Osteocyte (in vitro differentiated cells): ENCODE measurements around the gene RSBN1L. TPM values are rescaled to one million over a fixed set of nuclear protein-coding genes. Genes with fewer than 3 reads are reported as not detected.

Experiments
- DNase-seq: peaks from one replicate; pipeline ENCODE4 v3.0.0; 2021; ENCODE audit warnings: mixed read lengths; ENCODE audit not compliant: unreplicated experiment; ENCODE audit errors: extremely low spot score
- H3K27ac Mint-ChIP-seq: one replicate; pipeline ENCODE4 v1.8.0; 2021; ENCODE audit warnings: mild to moderate bottlenecking, mixed read lengths; ENCODE audit not compliant: unreplicated experiment
- H3K27me3 Mint-ChIP-seq: one replicate; pipeline ENCODE4 v1.8.0; 2021; ENCODE audit warnings: mixed read lengths; ENCODE audit not compliant: unreplicated experiment
- H3K36me3 Mint-ChIP-seq: one replicate; pipeline ENCODE4 v1.8.0; 2021; ENCODE audit warnings: mixed read lengths; ENCODE audit not compliant: unreplicated experiment
- H3K4me1 Mint-ChIP-seq: one replicate; pipeline ENCODE4 v1.8.0; 2021; ENCODE audit warnings: mixed read lengths; ENCODE audit not compliant: unreplicated experiment
- H3K4me3 Mint-ChIP-seq: one replicate; pipeline ENCODE4 v1.8.0; 2021; ENCODE audit warnings: mild to moderate bottlenecking, moderate library complexity, mixed read lengths; ENCODE audit not compliant: unreplicated experiment
- H3K9me3 Mint-ChIP-seq: one replicate; pipeline ENCODE4 v1.8.0; 2021; ENCODE audit warnings: mixed read lengths; ENCODE audit not compliant: unreplicated experiment
- CTCF ChIP-seq: fragments of 200-600 bp; sonication (generic); IDR thresholded peaks from 2 replicates; pipeline ENCODE4 v1.5.0; 2021; ENCODE audit warnings: antibody characterized with exemption, mild to moderate bottlenecking, moderate library complexity
- total RNA-seq: library from RNA; stranded (reverse); gene quantifications from 2 replicates; pipeline ENCODE4 v1.2.1, GENCODE V29; 2021

RSBN1L gene
- total RNA-seq, 1 donor from 2014 or later = 13.0 TPM

- Mint-ChIP-seq H3K4me1 (peaks cover 8% of the 10 kb centered on the region), H3K27ac (no peak overlapping the region), H3K9me3 (no peaks in the 10 kb centered on the region), H3K27me3 (no peaks in the 10 kb centered on the region), H3K36me3 (peaks cover 16% of the 10 kb centered on the region), H3K4me3 (no peak overlapping the region)
- no peak for TF ChIP-seq CTCF
- DNase-seq = no peak
Measured at GRCh38 chr7:77653572-77653971, 42.7 kb upstream of the RSBN1L start.

- TF ChIP-seq CTCF = no peak
- H3K4me1 Mint-ChIP-seq = no peaks in the 10 kb centered on the region
- H3K36me3 Mint-ChIP-seq = peaks cover 22% of the 10 kb centered on the region
- H3K27ac Mint-ChIP-seq = no peak overlapping the region
- H3K9me3 Mint-ChIP-seq = no peaks in the 10 kb centered on the region
- H3K27me3 Mint-ChIP-seq = no peaks in the 10 kb centered on the region
- no peak overlapping the region for H3K4me3 Mint-ChIP-seq
- DNase-seq = no peak
Measured at GRCh38 chr7:77655356-77655755, 40.9 kb upstream of the RSBN1L start.

GRCh38 chr7:77655836-77656455, 40.3 kb upstream of the RSBN1L start:
- no peak for TF ChIP-seq CTCF
- no peak for DNase-seq
- Mint-ChIP-seq H3K36me3 (peaks cover 22% of the 10 kb centered on the region), H3K27ac (no peak overlapping the region), H3K27me3 (no peaks in the 10 kb centered on the region), H3K4me1 (no peaks in the 10 kb centered on the region), H3K4me3 (no peak overlapping the region), H3K9me3 (no peaks in the 10 kb centered on the region)

GRCh38 chr7:77657427-77658224, 38.6 kb upstream of the RSBN1L start:
- H3K36me3 Mint-ChIP-seq = peaks cover 22% of the 10 kb centered on the region
- DNase-seq = no peak
- no peaks in the 10 kb centered on the region for H3K9me3 Mint-ChIP-seq
- no peak overlapping the region for H3K27ac Mint-ChIP-seq
- no peaks in the 10 kb centered on the region for H3K4me1 Mint-ChIP-seq
- no peaks in the 10 kb centered on the region for H3K27me3 Mint-ChIP-seq
- peak; percentile 69 for TF ChIP-seq CTCF
- H3K4me3 Mint-ChIP-seq = no peak overlapping the region

GRCh38 chr7:77658928-77659327, 37.3 kb upstream of the RSBN1L start:
- Mint-ChIP-seq H3K9me3 (no peaks in the 10 kb centered on the region), H3K4me1 (no peaks in the 10 kb centered on the region), H3K27me3 (no peaks in the 10 kb centered on the region), H3K36me3 (peaks cover 18% of the 10 kb centered on the region), H3K4me3 (no peak overlapping the region), H3K27ac (no peak overlapping the region)
- peak; percentile 65 for DNase-seq
- no peak for TF ChIP-seq CTCF
